A673 (cell line): ENCODE measurements around the gene CDC42BPB.

ENCODE experiments used
- EZH2 ChIP-seq: fragments of 200-600 bp; sonication (generic); IDR thresholded peaks from 2 replicates; pipeline ENCODE4 v1.6.1; 2017; ENCODE audit warnings: borderline replicate concordance, low read depth, mild to moderate bottlenecking, mixed read lengths, antibody characterized with exemption, low read length; ENCODE audit not compliant: poor library complexity, severe bottlenecking
- TF ChIP-seq, protein P1 (sequence below): fragments of 300-800, 200-600 bp; sonication (generic); conservative IDR thresholded peaks from 2 replicates; pipeline ENCODE4 v1.5.1; 2017; ENCODE audit warnings: low read depth, mild to moderate bottlenecking, antibody characterized with exemption, low read length, moderate library complexity, mixed read lengths

DNA sequence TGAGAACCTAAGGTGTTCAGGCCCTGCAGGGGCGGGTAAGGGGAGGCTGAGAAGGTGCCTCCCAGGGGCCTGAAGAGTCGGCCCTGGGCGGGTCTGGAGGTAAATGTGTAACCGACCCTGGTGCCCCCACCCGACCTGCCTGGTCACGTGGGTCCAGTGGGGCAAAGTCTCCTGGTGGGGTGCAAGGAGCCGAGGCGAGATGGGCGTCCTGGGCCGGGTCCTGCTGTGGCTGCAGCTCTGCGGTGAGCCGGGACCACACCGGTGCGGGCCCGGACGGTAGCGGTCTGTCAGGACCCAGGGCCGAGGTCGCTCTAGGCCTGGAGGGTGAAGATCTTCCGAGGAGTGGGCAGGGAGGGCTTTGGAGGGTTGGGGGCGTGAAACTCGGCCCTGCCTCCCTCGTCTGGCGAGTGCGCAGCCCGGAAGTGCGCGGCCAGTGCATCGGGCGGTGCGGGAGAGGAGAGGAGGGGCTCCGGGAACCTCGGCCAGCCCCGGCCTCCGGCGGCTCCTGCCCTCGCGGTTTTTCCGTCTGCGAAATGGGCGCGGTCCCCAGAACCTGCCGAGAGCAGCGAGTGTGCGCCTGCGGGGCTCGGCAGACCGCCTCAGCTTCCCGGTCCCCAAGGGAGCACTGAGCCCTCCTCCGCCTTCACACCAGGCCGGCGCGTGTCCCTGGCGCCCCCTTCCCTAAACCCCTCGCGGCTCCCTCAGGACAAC is 134.7 kb downstream of the CDC42BPB start, which contains the start of gene AMN:
- TF ChIP-seq, protein P1, sequence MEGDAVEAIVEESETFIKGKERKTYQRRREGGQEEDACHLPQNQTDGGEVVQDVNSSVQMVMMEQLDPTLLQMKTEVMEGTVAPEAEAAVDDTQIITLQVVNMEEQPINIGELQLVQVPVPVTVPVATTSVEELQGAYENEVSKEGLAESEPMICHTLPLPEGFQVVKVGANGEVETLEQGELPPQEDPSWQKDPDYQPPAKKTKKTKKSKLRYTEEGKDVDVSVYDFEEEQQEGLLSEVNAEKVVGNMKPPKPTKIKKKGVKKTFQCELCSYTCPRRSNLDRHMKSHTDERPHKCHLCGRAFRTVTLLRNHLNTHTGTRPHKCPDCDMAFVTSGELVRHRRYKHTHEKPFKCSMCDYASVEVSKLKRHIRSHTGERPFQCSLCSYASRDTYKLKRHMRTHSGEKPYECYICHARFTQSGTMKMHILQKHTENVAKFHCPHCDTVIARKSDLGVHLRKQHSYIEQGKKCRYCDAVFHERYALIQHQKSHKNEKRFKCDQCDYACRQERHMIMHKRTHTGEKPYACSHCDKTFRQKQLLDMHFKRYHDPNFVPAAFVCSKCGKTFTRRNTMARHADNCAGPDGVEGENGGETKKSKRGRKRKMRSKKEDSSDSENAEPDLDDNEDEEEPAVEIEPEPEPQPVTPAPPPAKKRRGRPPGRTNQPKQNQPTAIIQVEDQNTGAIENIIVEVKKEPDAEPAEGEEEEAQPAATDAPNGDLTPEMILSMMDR = no peak
- TF ChIP-seq EZH2 = no peak
